Neural cell (in vitro differentiated cells): ENCODE measurements around the gene CT45A10. TPM values are rescaled to one million over a fixed set of nuclear protein-coding genes. Genes with fewer than 3 reads are reported as not detected.
"Not testable (repeated sequence)": the region's sequence is repeated elsewhere in the genome, so short reads cannot be mapped to it uniquely, and the experiment has no call there.

Experiments used
- H2AFZ ChIP-seq: fragments of 200-600, 300-800 bp; sonication (generic), shearing (Covaris generic); 2 replicates; pipeline ENCODE4 v1.6.0; 2014; ENCODE audit warnings: low read depth, mild to moderate bottlenecking, antibody characterized with exemption, low read length, moderate library complexity
- H3F3A ChIP-seq: fragments of 200-600 bp; shearing (Covaris generic); 2 replicates; pipeline ENCODE4 v1.6.1; 2016; ENCODE audit warnings: mild to moderate bottlenecking, moderate library complexity, mixed read lengths, antibody characterized with exemption, low read length; ENCODE audit not compliant: insufficient read depth, poor library complexity, severe bottlenecking
- H3K27ac ChIP-seq: fragments of 200-600, 300-800 bp; sonication (generic), shearing (Covaris generic); 2 replicates; pipeline ENCODE4 v1.5.1; 2014; ENCODE audit warnings: mild to moderate bottlenecking, low read length, moderate library complexity
- H3K27me3 ChIP-seq: fragments of 300-800, 200-600 bp; sonication (generic), shearing (Covaris generic); 2 replicates; pipeline ENCODE4 v1.6.0; 2014; ENCODE audit warnings: mild to moderate bottlenecking, low read depth, low read length, moderate library complexity; ENCODE audit not compliant: insufficient read depth
- H3K36me3 ChIP-seq: fragments of 300-800, 200-600 bp; sonication (generic), shearing (Covaris generic); 2 replicates; pipeline ENCODE4 v1.5.1; 2014; ENCODE audit warnings: mild to moderate bottlenecking, antibody characterized with exemption, low read length, moderate library complexity; ENCODE audit not compliant: insufficient read depth
- H3K4me2 ChIP-seq: fragments of 300-800, 200-600 bp; sonication (generic), shearing (Covaris generic); 2 replicates; pipeline ENCODE4 v1.6.0; 2014; ENCODE audit warnings: mild to moderate bottlenecking, low read length
- H3K4me3 ChIP-seq: fragments of 300-800, 200-600 bp; sonication (generic), shearing (Covaris generic); 2 replicates; pipeline ENCODE4 v1.5.1; 2014; ENCODE audit warnings: mild to moderate bottlenecking, low read length, moderate library complexity
- H3K79me2 ChIP-seq: fragments of 200-600 bp; shearing (Covaris generic); replicated peaks from 2 replicates; pipeline ENCODE4 v1.6.0; 2014; ENCODE audit warnings: mild to moderate bottlenecking, low read length, moderate library complexity; ENCODE audit not compliant: insufficient read depth
- H3K9ac ChIP-seq: fragments of 300-800, 200-600 bp; sonication (generic), shearing (Covaris generic); 2 replicates; pipeline ENCODE4 v1.6.1; 2016; ENCODE audit warnings: mild to moderate bottlenecking, low read length, mixed read lengths
- H3K9me2 ChIP-seq: fragments of 200-600 bp; shearing (Covaris generic); 2 replicates; pipeline ENCODE4 v1.6.1; 2016; ENCODE audit warnings: mild to moderate bottlenecking, low read length, mixed read lengths; ENCODE audit not compliant: insufficient read depth
- H3K9me3 ChIP-seq: fragments of 200-600, 300-800 bp; sonication (generic), shearing (Covaris generic); 2 replicates; pipeline ENCODE4 v1.6.1; 2016; ENCODE audit warnings: mild to moderate bottlenecking, mixed run types, low read length, moderate library complexity, mixed read lengths
- H4K20me1 ChIP-seq: fragments of 200-600 bp; shearing (Covaris generic); 2 replicates; pipeline ENCODE4 v1.6.1; 2016; ENCODE audit warnings: mild to moderate bottlenecking, mixed run types; ENCODE audit not compliant: insufficient read depth
- CTCF ChIP-seq: fragments of 450-650 bp; IDR thresholded peaks from 2 replicates; pipeline ENCODE4 v1.5.1; 2014; ENCODE audit warnings: antibody characterized with exemption, mild to moderate bottlenecking, moderate library complexity; ENCODE audit not compliant: poor library complexity, severe bottlenecking
- EP300 ChIP-seq: fragments of 450-650 bp; conservative IDR thresholded peaks from 2 replicates; pipeline ENCODE4 v1.6.1; 2014; ENCODE audit warnings: antibody characterized with exemption, mild to moderate bottlenecking, moderate library complexity; ENCODE audit not compliant: poor library complexity, severe bottlenecking
- EZH2 ChIP-seq: fragments of 200-600, 300-800 bp; shearing (Covaris generic), sonication (generic); IDR thresholded peaks from 2 replicates; pipeline ENCODE4 v1.6.1; 2014; ENCODE audit warnings: antibody characterized with exemption, low read length, borderline replicate concordance, mild to moderate bottlenecking; ENCODE audit not compliant: insufficient read depth, poor library complexity, severe bottlenecking
- MXI1 ChIP-seq: fragments of 450-650 bp; conservative IDR thresholded peaks from 2 replicates; pipeline ENCODE4 v1.6.1; 2014; ENCODE audit warnings: antibody characterized with exemption, mild to moderate bottlenecking; ENCODE audit not compliant: poor library complexity, severe bottlenecking
- POLR2AphosphoS5 ChIP-seq: IDR thresholded peaks from 2 replicates; pipeline ENCODE4 v1.6.1; 2012
- RAD21 ChIP-seq: fragments of 450-650 bp; conservative IDR thresholded peaks from 2 replicates; pipeline ENCODE4 v1.6.1; 2014; ENCODE audit warnings: antibody characterized with exemption, mild to moderate bottlenecking, moderate library complexity
- REST ChIP-seq: IDR thresholded peaks from 2 replicates; pipeline ENCODE4 v1.6.1; 2012; ENCODE audit warnings: borderline replicate concordance
- SMC3 ChIP-seq: fragments of 450-650 bp; conservative IDR thresholded peaks from 2 replicates; pipeline ENCODE4 v1.6.1; 2014; ENCODE audit warnings: antibody characterized with exemption, mild to moderate bottlenecking, moderate library complexity; ENCODE audit not compliant: poor library complexity
- TAF1 ChIP-seq: IDR thresholded peaks from 2 replicates; pipeline ENCODE4 v1.6.1; 2012; ENCODE audit warnings: low read depth
- polyA plus RNA-seq: library from polyadenylated mRNA; depleted of rRNA; stranded (reverse); fragments of >200 nt; gene quantifications from 2 replicates; pipeline ENCODE4 v1.2.3, GENCODE V29; 2014

CT45A10 gene
- polyA plus RNA-seq, 1 donor from 2014 or later, result not detected

GRCh38 chrX:135892781-135893180 lies 463 bp downstream of the CT45A10 start:
- no peaks in the 10 kb centered on the region for H3K27me3 ChIP-seq
- no peak overlapping the region for H2AFZ ChIP-seq
- no peaks in the 10 kb centered on the region for H3K9me2 ChIP-seq
- H3K36me3 ChIP-seq, result no peaks in the 10 kb centered on the region
- no peaks in the 10 kb centered on the region for H3K79me2 ChIP-seq
- no peak overlapping the region for H3K27ac ChIP-seq
- no peak overlapping the region for H3K4me3 ChIP-seq
- no peaks in the 10 kb centered on the region for H3K9me3 ChIP-seq
- H3K4me2 ChIP-seq, result no peak overlapping the region
- H3K9ac ChIP-seq, result no peak overlapping the region
- H4K20me1 ChIP-seq, result no peaks in the 10 kb centered on the region
- H3F3A ChIP-seq, result no peaks in the 10 kb centered on the region
- TF ChIP-seq CTCF (no peak), SMC3 (no peak), RAD21 (no peak), TAF1 (no peak), REST (no peak)

- Histone ChIP-seq H3K9me3 (no peaks in the 10 kb centered on the region), H3K4me2 (no peak overlapping the region), H3K27me3 (no peaks in the 10 kb centered on the region), H3F3A (no peaks in the 10 kb centered on the region), H3K4me3 (no peak overlapping the region), H4K20me1 (no peaks in the 10 kb centered on the region), H2AFZ (no peak overlapping the region), H3K27ac (no peak overlapping the region), H3K79me2 (no peaks in the 10 kb centered on the region), H3K9me2 (no peaks in the 10 kb centered on the region), H3K9ac (no peak overlapping the region), H3K36me3 (no peaks in the 10 kb centered on the region)
- TF ChIP-seq TAF1 (no peak), REST (no peak), CTCF (no peak), SMC3 (no peak), RAD21 (no peak), EP300 (no peak), EZH2 (no peak), POLR2AphosphoS5 (no peak), MXI1 (no peak)
These were observed 3.1 kb downstream of the CT45A10 start for GRCh38 chrX:135890087-135890585.

- not testable (repeated sequence) for H3K4me2 ChIP-seq, H2AFZ ChIP-seq, H3K79me2 ChIP-seq, H3K9ac ChIP-seq, H4K20me1 ChIP-seq, H3K27ac ChIP-seq, H3K9me2 ChIP-seq, H3K27me3 ChIP-seq, H3K36me3 ChIP-seq, H3K4me3 ChIP-seq, H3K9me3 ChIP-seq, H3F3A ChIP-seq
These were observed 4.3 kb downstream of the CT45A10 start for GRCh38 chrX:135888976-135889375.
